Right lobe of liver (tissue), 4 donors: ENCODE data around the gene SYT17.

Experiments
- CTCF ChIP-seq, 4 donors: fragments of 200-600 bp in 3 of 4; fragments of 450-650 bp in 1 of 4; IDR thresholded peaks; one replicate each; pipeline versions ENCODE4 v1.5.1 to v1.8.0; 2016 to 2022; ENCODE audit warnings: antibody characterized with exemption in 4 of 4, mild to moderate bottlenecking in 2 of 4
- POLR2A ChIP-seq: fragments of 450-650 bp; IDR thresholded peaks from one replicate; pipeline ENCODE4 v1.6.1; 2017; ENCODE audit warnings: antibody characterized with exemption, mild to moderate bottlenecking
- donor health status: DM: no; HTN: no; CAD: no.
- donor health status: DM: no; HTN: no; CAD: no.
- donor health status: DM: no; HTN: yes; CAD: no.

DNA sequence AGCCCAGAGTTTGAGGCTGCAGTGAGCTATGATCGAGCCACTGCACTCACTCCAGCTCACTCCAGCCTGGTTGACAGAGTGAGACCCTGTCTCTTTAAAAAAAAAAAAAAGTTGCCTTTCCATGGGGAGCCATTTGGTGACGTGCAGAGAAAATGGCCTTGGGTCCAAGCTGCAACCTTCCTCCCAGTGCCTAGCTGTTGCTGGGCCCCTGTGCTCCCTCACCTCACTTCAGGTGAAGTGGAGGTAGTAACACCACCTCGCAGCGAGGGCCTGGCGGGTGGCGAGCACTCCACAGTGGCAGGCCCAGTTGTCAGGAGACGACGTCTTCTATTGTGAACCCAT, 17.4 kb downstream of the SYT17 start:
- TF ChIP-seq CTCF (IDR thresholded peaks at IDR 0.05) (no peak), POLR2A (no peak)
